Measurements from ENCODE around the gene DENND5B. TPM values are rescaled to one million over a fixed set of nuclear protein-coding genes. Genes with fewer than 3 reads are reported as not detected.

DENND5B gene
- total RNA-seq, 4 donors from 2014 or later, result 4.4 to 25.1 (median 16.3) TPM

DNA sequence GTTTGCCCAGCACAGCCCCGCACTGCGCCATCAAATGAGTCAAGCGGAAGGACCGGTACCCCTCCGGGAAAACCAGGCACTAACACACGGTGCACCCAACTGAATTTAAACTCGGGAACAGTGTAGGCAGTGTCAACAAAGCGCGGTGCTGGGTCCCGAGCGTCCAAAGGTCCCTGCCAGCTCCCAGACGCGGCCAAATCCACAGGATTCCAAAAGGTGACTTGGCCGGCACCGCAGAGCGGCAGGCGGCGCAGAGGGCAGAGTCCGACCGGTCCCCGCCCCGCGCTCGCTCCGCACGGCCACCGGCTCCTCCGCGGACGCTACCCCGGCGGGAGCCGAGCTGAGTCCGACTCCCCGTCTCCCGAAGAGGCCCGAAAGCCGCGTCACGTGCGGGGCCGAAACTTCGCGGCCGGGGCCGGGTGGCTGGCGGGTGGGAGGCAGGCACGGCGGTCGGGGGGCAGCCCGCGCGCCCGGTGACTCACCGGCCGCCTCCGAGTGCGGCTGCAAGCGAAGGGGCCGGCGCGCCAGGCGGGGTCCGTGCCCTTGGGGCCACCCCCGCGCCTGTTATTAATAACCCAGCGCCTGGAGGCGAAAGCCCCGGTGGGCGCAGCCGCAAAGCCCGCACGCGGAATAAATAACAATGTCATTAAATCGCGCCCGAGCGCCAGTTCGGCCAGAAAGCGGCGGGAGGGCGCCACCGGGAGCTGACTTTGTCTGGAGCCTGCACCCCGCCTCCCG is 863 bp downstream of the DENND5B start:
- in situ Hi-C loops (cut with MboI; ENCODE audit: low pct_ligation_motif_present in 1 of 4, low pct_unique_long_range_greater_than_20kb in 1 of 4, low sequenced_read_pairs in 3 of 4), result no loop called here
- peak; percentile 79 for DNase-seq
- H3K4me1 ChIP-seq, result peaks cover 0 to 20% (median 7%) of the 10 kb centered on the region in 4 donors
- peak overlapping the region; percentile 62 to 96 (median 93) for H3K4me3 ChIP-seq
- H3K27me3 ChIP-seq, result no peaks in the 10 kb centered on the region
- intact Hi-C loops (cut with DNase I; ENCODE audit: low total_unique reads), result no loop called here
- H3K27ac ChIP-seq, result peak overlapping the region; percentile 96 to 97 (median 97)
- no peaks in the 10 kb centered on the region for H3K36me3 ChIP-seq
- no peaks in the 10 kb centered on the region for H3K9me3 ChIP-seq
- peak; percentile 59 for TF ChIP-seq POLR2A (IDR thresholded peaks at IDR 0.05)
- TF ChIP-seq CTCF (IDR thresholded peaks at IDR 0.05), result no peak
- peak; percentile 41 to 68 (median 66) for TF ChIP-seq POLR2AphosphoS5 (IDR thresholded peaks at IDR 0.05)
- no peak for TF ChIP-seq EP300 (IDR thresholded peaks at IDR 0.05; ENCODE audit: low read depth)
- 0 to 1% methylated on average over 2 to 25 of the region's 85 CpGs for WGBS, 2 donors (ENCODE audit: low coverage in 1 of 2)

- Histone ChIP-seq H3K9me3 (no peaks in the 10 kb centered on the region), H3K4me3 (peak overlapping the region; percentile 62 to 96 (median 93)), H3K4me1 (peaks cover 0 to 20% (median 7%) of the 10 kb centered on the region in 4 donors), H3K27ac (peak overlapping the region; percentile 96 to 97 (median 97)), H3K27me3 (no peaks in the 10 kb centered on the region), H3K36me3 (no peaks in the 10 kb centered on the region)
- TF ChIP-seq CTCF (IDR thresholded peaks at IDR 0.05) (no peak), POLR2A (IDR thresholded peaks at IDR 0.05) (no peak), EP300 (IDR thresholded peaks at IDR 0.05; ENCODE audit: low read depth) (no peak), POLR2AphosphoS5 (IDR thresholded peaks at IDR 0.05) (no peak)
- in situ Hi-C loops (cut with MboI; ENCODE audit: low pct_ligation_motif_present in 1 of 4, low pct_unique_long_range_greater_than_20kb in 1 of 4, low sequenced_read_pairs in 3 of 4) (no loop called here), intact Hi-C loops (cut with DNase I; ENCODE audit: low total_unique reads) (no loop called here)
- DNase-seq, result no peak
- WGBS, 2 donors (ENCODE audit: low coverage in 1 of 2), result 0 to 4% methylated on average over 7 to 15 of the region's 15 CpGs
Measured at GRCh38 chr12:31589598-31589903, 1.4 kb downstream of the DENND5B start.

DNA sequence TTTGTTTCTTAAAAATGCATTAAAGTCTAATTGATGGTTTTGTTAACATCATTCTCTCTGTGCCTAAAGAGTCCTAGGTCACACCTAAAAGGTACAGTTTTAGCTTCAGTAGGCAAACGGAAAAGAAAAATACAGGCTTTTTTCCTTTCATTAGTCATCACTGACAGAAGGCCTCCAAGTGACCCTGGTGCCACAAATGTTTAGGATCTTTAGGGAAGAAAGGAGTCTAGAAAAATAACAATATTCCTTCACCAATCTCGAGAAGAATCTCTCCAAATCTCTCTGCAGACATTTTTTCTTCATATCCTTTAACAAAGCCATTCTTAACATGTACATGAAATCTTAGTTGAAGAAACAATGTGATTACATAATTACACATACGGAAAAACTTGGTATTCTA is 2.0 kb downstream of the DENND5B start:
- H3K4me3 ChIP-seq, result peak overlapping the region in 3 of 4 donors; percentile 92 to 96 (median 94)
- H3K36me3 ChIP-seq, result no peaks in the 10 kb centered on the region
- no peaks in the 10 kb centered on the region for H3K9me3 ChIP-seq
- intact Hi-C loops (cut with DNase I; ENCODE audit: low total_unique reads), result no loop called here
- in situ Hi-C loops (cut with MboI; ENCODE audit: low pct_ligation_motif_present in 1 of 4, low pct_unique_long_range_greater_than_20kb in 1 of 4, low sequenced_read_pairs in 3 of 4), result no loop called here
- no peaks in the 10 kb centered on the region for H3K27me3 ChIP-seq
- H3K4me1 ChIP-seq, result peaks cover 0 to 20% (median 7%) of the 10 kb centered on the region in 4 donors
- no peak for DNase-seq
- WGBS, 2 donors (ENCODE audit: low coverage in 1 of 2), result 31 to 40% methylated on average over 3 of the region's 3 CpGs
- no peak for TF ChIP-seq POLR2AphosphoS5 (IDR thresholded peaks at IDR 0.05)
- TF ChIP-seq POLR2A (IDR thresholded peaks at IDR 0.05), result no peak
- no peak for TF ChIP-seq EP300 (IDR thresholded peaks at IDR 0.05; ENCODE audit: low read depth)
- TF ChIP-seq CTCF (IDR thresholded peaks at IDR 0.05), result no peak
- peak overlapping the region; percentile 96 to 97 (median 97) for H3K27ac ChIP-seq

DNA sequence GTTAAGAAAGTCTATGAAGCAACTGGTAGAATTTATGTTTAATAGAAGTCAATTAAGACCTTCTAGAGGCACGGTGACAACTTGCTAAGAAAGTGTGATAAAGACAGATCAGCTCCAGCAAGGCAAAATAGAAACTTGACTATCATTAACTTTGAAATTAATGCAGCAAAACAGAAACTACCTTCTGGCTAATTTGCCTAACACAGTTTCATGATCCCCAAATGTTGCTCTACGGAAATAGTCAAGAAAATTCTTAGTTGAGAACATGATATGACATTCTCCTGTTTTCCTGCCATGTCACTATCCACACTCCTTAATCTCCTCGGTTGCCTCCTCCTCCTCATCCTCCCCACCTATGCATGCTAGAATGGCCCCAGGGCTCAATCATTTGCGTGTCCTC is 4.2 kb downstream of the DENND5B start:
- H3K4me3 ChIP-seq, result no peak overlapping the region
- 81 to 85% methylated on average over 4 of the region's 4 CpGs for WGBS, 2 donors (ENCODE audit: low coverage in 1 of 2)
- H3K9me3 ChIP-seq, result no peaks in the 10 kb centered on the region
- no peaks in the 10 kb centered on the region for H3K27me3 ChIP-seq
- peak overlapping the region in 1 of 4 donors; percentile 1 for H3K27ac ChIP-seq
- in situ Hi-C loops (cut with MboI; ENCODE audit: low pct_ligation_motif_present in 1 of 4, low pct_unique_long_range_greater_than_20kb in 1 of 4, low sequenced_read_pairs in 3 of 4), result no loop called here
- no peak for DNase-seq
- H3K36me3 ChIP-seq, result no peaks in the 10 kb centered on the region
- intact Hi-C loops (cut with DNase I; ENCODE audit: low total_unique reads), result no loop called here
- peaks cover 0 to 17% (median 7%) of the 10 kb centered on the region in 4 donors for H3K4me1 ChIP-seq
- no peak for TF ChIP-seq EP300 (IDR thresholded peaks at IDR 0.05; ENCODE audit: low read depth)
- TF ChIP-seq POLR2AphosphoS5 (IDR thresholded peaks at IDR 0.05), result no peak
